DOHH2 (cell line): Measurements from ENCODE around the gene SNX33.

Experiments
- EZH2phosphoT487 ChIP-seq: fragments of 200-600 bp; sonication (generic); IDR thresholded peaks from 2 replicates; pipeline ENCODE4 v1.6.1; 2017; ENCODE audit warnings: borderline replicate concordance, mild to moderate bottlenecking, antibody characterized with exemption, low read length, moderate library complexity, mixed read lengths
- TF ChIP-seq, protein P1 (sequence below): fragments of 200-600 bp; sonication (generic); IDR thresholded peaks from one replicate; pipeline ENCODE4 v1.5.1; 2014; ENCODE audit warnings: antibody characterized with exemption, mild to moderate bottlenecking, low read depth, low read length; ENCODE audit not compliant: poor library complexity, severe bottlenecking

DNA sequence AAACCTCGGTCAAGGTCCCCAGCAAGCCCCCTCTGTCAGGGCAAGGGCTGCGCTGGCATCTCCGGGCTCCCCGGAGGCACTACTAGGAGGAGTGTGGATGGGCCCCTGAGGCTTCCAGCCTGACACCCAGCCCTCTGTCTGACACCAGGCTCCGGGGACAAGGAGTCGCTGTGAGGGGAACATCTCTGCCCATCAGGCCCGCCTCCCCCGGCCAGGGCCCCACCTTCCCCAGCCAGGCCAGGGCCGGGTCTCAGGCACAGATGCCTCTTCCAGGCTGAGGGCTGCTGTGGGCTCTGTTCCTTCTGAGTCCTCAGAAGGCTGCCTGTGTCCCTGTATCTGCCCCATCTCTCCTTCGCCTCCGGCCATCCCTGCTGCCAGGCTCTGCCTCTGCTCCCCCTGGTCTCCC, 49.1 kb downstream of the SNX33 start:
- TF ChIP-seq EZH2phosphoT487 = no peak
- TF ChIP-seq, protein P1, sequence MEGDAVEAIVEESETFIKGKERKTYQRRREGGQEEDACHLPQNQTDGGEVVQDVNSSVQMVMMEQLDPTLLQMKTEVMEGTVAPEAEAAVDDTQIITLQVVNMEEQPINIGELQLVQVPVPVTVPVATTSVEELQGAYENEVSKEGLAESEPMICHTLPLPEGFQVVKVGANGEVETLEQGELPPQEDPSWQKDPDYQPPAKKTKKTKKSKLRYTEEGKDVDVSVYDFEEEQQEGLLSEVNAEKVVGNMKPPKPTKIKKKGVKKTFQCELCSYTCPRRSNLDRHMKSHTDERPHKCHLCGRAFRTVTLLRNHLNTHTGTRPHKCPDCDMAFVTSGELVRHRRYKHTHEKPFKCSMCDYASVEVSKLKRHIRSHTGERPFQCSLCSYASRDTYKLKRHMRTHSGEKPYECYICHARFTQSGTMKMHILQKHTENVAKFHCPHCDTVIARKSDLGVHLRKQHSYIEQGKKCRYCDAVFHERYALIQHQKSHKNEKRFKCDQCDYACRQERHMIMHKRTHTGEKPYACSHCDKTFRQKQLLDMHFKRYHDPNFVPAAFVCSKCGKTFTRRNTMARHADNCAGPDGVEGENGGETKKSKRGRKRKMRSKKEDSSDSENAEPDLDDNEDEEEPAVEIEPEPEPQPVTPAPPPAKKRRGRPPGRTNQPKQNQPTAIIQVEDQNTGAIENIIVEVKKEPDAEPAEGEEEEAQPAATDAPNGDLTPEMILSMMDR = no peak
